BLaER1 (cell line): ENCODE data around the gene CRYBA1.

Source experiments
- H3K27ac ChIP-seq: shearing (Covaris generic); formaldehyde crosslinking; 2 replicates; pipeline ENCODE4 v1.8.1; 2022
- H3K27me3 ChIP-seq: shearing (Covaris generic); formaldehyde crosslinking; 2 replicates; pipeline ENCODE4 v1.8.1; 2022
- H3K36me3 ChIP-seq: shearing (Covaris generic); formaldehyde crosslinking; 2 replicates; pipeline ENCODE4 v1.8.1; 2022
- H3K4me1 ChIP-seq: shearing (Covaris generic); formaldehyde crosslinking; 2 replicates; pipeline ENCODE4 v1.8.1; 2022
- H3K4me2 ChIP-seq: shearing (Covaris generic); formaldehyde crosslinking; 2 replicates; pipeline ENCODE4 v1.8.1; 2022
- H3K4me3 ChIP-seq: shearing (Covaris generic); formaldehyde crosslinking; 2 replicates; pipeline ENCODE4 v1.8.1; 2022
- H3K9ac ChIP-seq: shearing (Covaris generic); formaldehyde crosslinking; 2 replicates; pipeline ENCODE4 v1.8.1; 2022
- H3K9me3 ChIP-seq: shearing (Covaris generic); formaldehyde crosslinking; 2 replicates; pipeline ENCODE4 v1.8.1; 2022
- H4K20me1 ChIP-seq: shearing (Covaris generic); formaldehyde crosslinking; 2 replicates; pipeline ENCODE4 v1.8.1; 2022
- Cebpa-rat ChIP-seq: shearing (Covaris generic); IDR thresholded peaks from 2 replicates; pipeline ENCODE4 v1.8.1; 2022

Gene CRYBA1

GRCh38 chr17:29273924-29274323, 27.3 kb downstream of the CRYBA1 start:
- H3K4me2 ChIP-seq, result no peak overlapping the region
- H3K4me3 ChIP-seq, result no peak overlapping the region
- no peak overlapping the region for H3K27ac ChIP-seq

GRCh38 chr17:29278692-29279091, 32.0 kb downstream of the CRYBA1 start:
- Histone ChIP-seq H3K36me3 (peaks cover 100% of the 10 kb centered on the region), H3K4me1 (peaks cover 16% of the 10 kb centered on the region), H3K27me3 (no peaks in the 10 kb centered on the region), H3K27ac (no peak overlapping the region), H3K4me3 (no peak overlapping the region), H3K4me2 (no peak overlapping the region), H3K9me3 (peaks cover 46% of the 10 kb centered on the region), H3K9ac (no peak overlapping the region), H4K20me1 (peaks cover 100% of the 10 kb centered on the region)
- no peak for TF ChIP-seq Cebpa-rat

More at GRCh38 chr17:29273924-29274323, 27.3 kb downstream of the CRYBA1 start:
- H3K9me3 ChIP-seq, result peaks cover 6% of the 10 kb centered on the region; the same call in 1 of the 2 replicates
- no peak overlapping the region for H3K9ac ChIP-seq
- H4K20me1 ChIP-seq, result peaks cover 100% of the 10 kb centered on the region
- H3K27me3 ChIP-seq, result no peaks in the 10 kb centered on the region
- H3K36me3 ChIP-seq, result peaks cover 96% of the 10 kb centered on the region
- H3K4me1 ChIP-seq, result peaks cover 7% of the 10 kb centered on the region; the same call in 1 of the 2 replicates
- no peak for TF ChIP-seq Cebpa-rat

GRCh38 chr17:29279397-29280070, 32.9 kb downstream of the CRYBA1 start:
- no peak for TF ChIP-seq Cebpa-rat
- H4K20me1 ChIP-seq, result peaks cover 100% of the 10 kb centered on the region

GRCh38 chr17:29283496-29283895, 36.8 kb downstream of the CRYBA1 start:
- H3K36me3 ChIP-seq, result peaks cover 100% of the 10 kb centered on the region

More at GRCh38 chr17:29279397-29280070, 32.9 kb downstream of the CRYBA1 start:
- H3K4me2 ChIP-seq, result no peak overlapping the region
- peaks cover 100% of the 10 kb centered on the region for H3K36me3 ChIP-seq
- no peak overlapping the region for H3K9ac ChIP-seq
- H3K27ac ChIP-seq, result no peak overlapping the region
- peaks cover 46% of the 10 kb centered on the region for H3K9me3 ChIP-seq
- peaks cover 21% of the 10 kb centered on the region for H3K4me1 ChIP-seq
- no peak overlapping the region for H3K4me3 ChIP-seq
- no peaks in the 10 kb centered on the region for H3K27me3 ChIP-seq

GRCh38 chr17:29283961-29284360, 37.3 kb downstream of the CRYBA1 start:
- Histone ChIP-seq H3K27ac (no peak overlapping the region), H4K20me1 (peaks cover 100% of the 10 kb centered on the region), H3K36me3 (peaks cover 100% of the 10 kb centered on the region), H3K9ac (no peak overlapping the region), H3K4me3 (no peak overlapping the region), H3K4me1 (peaks cover 31% of the 10 kb centered on the region), H3K9me3 (peaks cover 39% of the 10 kb centered on the region), H3K4me2 (0 out of 2 replicates have a peak overlapping the region, but pooled peaks have one; percentile 32), H3K27me3 (no peaks in the 10 kb centered on the region)
- TF ChIP-seq Cebpa-rat, result no peak

More at GRCh38 chr17:29283496-29283895, 36.8 kb downstream of the CRYBA1 start:
- Histone ChIP-seq H3K4me2 (no peak overlapping the region), H3K27ac (no peak overlapping the region), H3K9me3 (peaks cover 44% of the 10 kb centered on the region), H4K20me1 (peaks cover 100% of the 10 kb centered on the region), H3K9ac (no peak overlapping the region), H3K27me3 (no peaks in the 10 kb centered on the region), H3K4me3 (no peak overlapping the region), H3K4me1 (peaks cover 27% of the 10 kb centered on the region)
- TF ChIP-seq Cebpa-rat, result no peak

- H3K4me2 ChIP-seq, result peak overlapping the region; percentile 89
- H3K9ac ChIP-seq, result peak overlapping the region; percentile 31; the same call in 1 of the 2 replicates
- H3K9me3 ChIP-seq, result no peaks in the 10 kb centered on the region
- H3K27me3 ChIP-seq, result no peaks in the 10 kb centered on the region
- peaks cover 59% of the 10 kb centered on the region for H3K36me3 ChIP-seq
- no peak for TF ChIP-seq Cebpa-rat
- H4K20me1 ChIP-seq, result peaks cover 82% of the 10 kb centered on the region
- H3K27ac ChIP-seq, result no peak overlapping the region
- H3K4me3 ChIP-seq, result no peak overlapping the region
- H3K4me1 ChIP-seq, result peaks cover 48% of the 10 kb centered on the region
Observed at GRCh38 chr17:29289852-29290251, 43.2 kb downstream of the CRYBA1 start.

- no peak for TF ChIP-seq Cebpa-rat
- Histone ChIP-seq H3K4me3 (peak overlapping the region; percentile 98), H3K27me3 (no peaks in the 10 kb centered on the region), H3K36me3 (peaks cover 45% of the 10 kb centered on the region), H3K4me1 (peaks cover 52% of the 10 kb centered on the region), H4K20me1 (peaks cover 68% of the 10 kb centered on the region), H3K9me3 (no peaks in the 10 kb centered on the region), H3K9ac (peak overlapping the region; percentile 97), H3K4me2 (peak overlapping the region; percentile 89), H3K27ac (no peak overlapping the region)
Observed at GRCh38 chr17:29291163-29291752, 44.6 kb downstream of the CRYBA1 start.

- Histone ChIP-seq H3K9me3 (no peaks in the 10 kb centered on the region), H3K27ac (peak overlapping the region; percentile 97), H3K36me3 (peaks cover 34% of the 10 kb centered on the region), H4K20me1 (peaks cover 57% of the 10 kb centered on the region), H3K27me3 (no peaks in the 10 kb centered on the region), H3K4me3 (peak overlapping the region; percentile 98), H3K9ac (peak overlapping the region; percentile 97), H3K4me1 (peaks cover 44% of the 10 kb centered on the region), H3K4me2 (peak overlapping the region; percentile 89)
- TF ChIP-seq Cebpa-rat, result no peak
Observed at GRCh38 chr17:29292071-29292991, 45.7 kb downstream of the CRYBA1 start.

GRCh38 chr17:29292992-29293889, 46.6 kb downstream of the CRYBA1 start:
- TF ChIP-seq Cebpa-rat, result no peak
- H3K9ac ChIP-seq, result peak overlapping the region; percentile 97

More at GRCh38 chr17:29292992-29293889, 46.6 kb downstream of the CRYBA1 start:
- H3K36me3 ChIP-seq, result peaks cover 25% of the 10 kb centered on the region
- H4K20me1 ChIP-seq, result peaks cover 48% of the 10 kb centered on the region
- H3K4me2 ChIP-seq, result peak overlapping the region; percentile 59
- peak overlapping the region; percentile 98 for H3K4me3 ChIP-seq
- H3K4me1 ChIP-seq, result peaks cover 40% of the 10 kb centered on the region
- H3K27ac ChIP-seq, result peak overlapping the region; percentile 97
- H3K9me3 ChIP-seq, result no peaks in the 10 kb centered on the region
- no peaks in the 10 kb centered on the region for H3K27me3 ChIP-seq
